Astrocyte of the spinal cord (primary cell): Measurements from ENCODE around the gene KCNK5.

Experiments used
- DNase-seq: peaks from one replicate; pipeline ENCODE4 v3.0.0; 2011; ENCODE audit warnings: low read depth, low spot score
- H3K4me3 ChIP-seq: 2 replicates; pipeline ENCODE4 v1.5.1; 2011; ENCODE audit warnings: low read depth, mild to moderate bottlenecking, low read length, moderate library complexity
- in situ Hi-C: cut with HindIII; loops from 2 replicates; pipeline ENCODE4 v1.10.0; 2017; ENCODE audit warnings: low sequenced_read_pairs
- TF ChIP-seq, protein P1 (sequence below): IDR thresholded peaks from 2 replicates; pipeline ENCODE4 v1.5.1; 2012; ENCODE audit warnings: low read depth, mild to moderate bottlenecking, low read length, inconsistent platforms

Gene KCNK5

DNA sequence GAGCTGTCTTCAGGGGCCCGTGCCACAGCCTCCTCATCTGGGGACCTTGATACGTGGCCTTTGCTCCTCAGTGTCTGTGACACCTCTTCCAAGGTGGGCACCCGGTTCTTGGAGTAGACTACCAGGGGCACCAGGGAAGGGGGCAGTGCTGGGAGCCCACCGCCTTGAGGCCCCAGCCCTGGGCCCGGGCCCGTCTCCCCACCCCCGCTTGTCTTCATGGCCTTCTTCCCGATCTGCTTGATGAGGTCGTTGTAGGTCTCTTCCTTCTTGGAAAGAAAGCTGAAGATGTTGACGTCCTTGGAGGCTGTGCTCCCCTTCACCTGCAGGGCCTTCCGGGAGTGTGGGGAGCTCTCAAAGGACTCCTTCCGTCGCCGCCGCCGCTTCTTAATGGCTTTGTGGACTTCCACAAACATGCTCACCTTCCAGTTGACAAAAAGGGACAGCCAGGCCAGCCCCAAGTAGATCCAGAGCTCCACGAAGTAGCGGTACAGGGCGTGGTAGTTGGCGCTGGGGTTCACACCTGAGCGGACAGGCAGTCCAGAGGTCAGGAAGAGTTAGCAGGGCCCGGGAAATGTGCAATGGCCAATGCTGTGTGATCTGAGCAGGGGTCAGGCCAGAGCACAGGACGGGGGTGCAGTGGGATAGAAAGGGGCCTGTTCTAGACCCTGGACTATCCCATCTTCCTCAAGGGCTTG lies 37.9 kb downstream of the KCNK5 start:
- TF ChIP-seq, protein P1, sequence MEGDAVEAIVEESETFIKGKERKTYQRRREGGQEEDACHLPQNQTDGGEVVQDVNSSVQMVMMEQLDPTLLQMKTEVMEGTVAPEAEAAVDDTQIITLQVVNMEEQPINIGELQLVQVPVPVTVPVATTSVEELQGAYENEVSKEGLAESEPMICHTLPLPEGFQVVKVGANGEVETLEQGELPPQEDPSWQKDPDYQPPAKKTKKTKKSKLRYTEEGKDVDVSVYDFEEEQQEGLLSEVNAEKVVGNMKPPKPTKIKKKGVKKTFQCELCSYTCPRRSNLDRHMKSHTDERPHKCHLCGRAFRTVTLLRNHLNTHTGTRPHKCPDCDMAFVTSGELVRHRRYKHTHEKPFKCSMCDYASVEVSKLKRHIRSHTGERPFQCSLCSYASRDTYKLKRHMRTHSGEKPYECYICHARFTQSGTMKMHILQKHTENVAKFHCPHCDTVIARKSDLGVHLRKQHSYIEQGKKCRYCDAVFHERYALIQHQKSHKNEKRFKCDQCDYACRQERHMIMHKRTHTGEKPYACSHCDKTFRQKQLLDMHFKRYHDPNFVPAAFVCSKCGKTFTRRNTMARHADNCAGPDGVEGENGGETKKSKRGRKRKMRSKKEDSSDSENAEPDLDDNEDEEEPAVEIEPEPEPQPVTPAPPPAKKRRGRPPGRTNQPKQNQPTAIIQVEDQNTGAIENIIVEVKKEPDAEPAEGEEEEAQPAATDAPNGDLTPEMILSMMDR, result no peak
- in situ Hi-C loops, result no loop called here
- no peak overlapping the region for H3K4me3 ChIP-seq
- DNase-seq, result no peak

GRCh38 chr6:39190545-39191235 lies 38.6 kb downstream of the KCNK5 start:
- TF ChIP-seq, protein P1, result no peak
- DNase-seq, result no peak
- no peak overlapping the region for H3K4me3 ChIP-seq
- in situ Hi-C loops, result no loop called here

- in situ Hi-C loops, result no loop called here
- DNase-seq, result no peak
- H3K4me3 ChIP-seq, result no peak overlapping the region
- TF ChIP-seq, protein P1, result no peak
These were observed 39.2 kb downstream of the KCNK5 start for GRCh38 chr6:39189915-39190544.

GRCh38 chr6:39189131-39189530 lies 40.1 kb downstream of the KCNK5 start:
- H3K4me3 ChIP-seq, result no peak overlapping the region
- in situ Hi-C loops, result no loop called here
- TF ChIP-seq, protein P1, result no peak
- no peak for DNase-seq

- in situ Hi-C loops, result no loop called here
- TF ChIP-seq, protein P1, result no peak
- H3K4me3 ChIP-seq, result no peak overlapping the region
- DNase-seq, result no peak
These were observed 40.7 kb downstream of the KCNK5 start for GRCh38 chr6:39188571-39188970.

- TF ChIP-seq, protein P1, result no peak
- in situ Hi-C loops, result no loop called here
- DNase-seq, result no peak
- no peak overlapping the region for H3K4me3 ChIP-seq
These were observed 41.2 kb downstream of the KCNK5 start for GRCh38 chr6:39188098-39188450.
